NCI-H510A treated with DMSO at 0.1 percent for 48 hours (cell line): ENCODE data around the gene INTS1.

Experiments
- DNase-seq: peaks from one replicate; lab custom pipeline; 2025; lab: John Stamatoyannopoulos, UW

INTS1 gene

GRCh38 chr7:1542841-1543747, 38.9 kb upstream of the INTS1 start:
- no peak for DNase-seq

GRCh38 chr7:1542329-1542728, 38.1 kb upstream of the INTS1 start:
- no peak for DNase-seq

GRCh38 chr7:1541431-1542162, 37.4 kb upstream of the INTS1 start:
- no peak for DNase-seq

- DNase-seq = no peak
Measured at GRCh38 chr7:1540776-1541271, 36.6 kb upstream of the INTS1 start.

GRCh38 chr7:1539882-1540775, 35.9 kb upstream of the INTS1 start:
- DNase-seq = no peak

GRCh38 chr7:1539181-1539881, 35.1 kb upstream of the INTS1 start:
- DNase-seq = no peak

GRCh38 chr7:1538544-1539180, 34.5 kb upstream of the INTS1 start:
- no peak for DNase-seq

GRCh38 chr7:1537535-1538412, 33.6 kb upstream of the INTS1 start:
- DNase-seq = no peak

- DNase-seq = no peak
Measured at GRCh38 chr7:1536743-1537534, 32.8 kb upstream of the INTS1 start.

GRCh38 chr7:1536455-1536742, 32.2 kb upstream of the INTS1 start:
- no peak for DNase-seq

GRCh38 chr7:1535701-1536454, 31.7 kb upstream of the INTS1 start:
- DNase-seq = no peak

- DNase-seq = no peak
Measured at GRCh38 chr7:1535100-1535458, 30.9 kb upstream of the INTS1 start.

- DNase-seq = no peak
Measured at GRCh38 chr7:1534330-1535099, 30.3 kb upstream of the INTS1 start.

- no peak for DNase-seq
Measured at GRCh38 chr7:1533547-1534329, 29.5 kb upstream of the INTS1 start.

- no peak for DNase-seq
Measured at GRCh38 chr7:1533255-1533546, 29.0 kb upstream of the INTS1 start.

- DNase-seq = peak; percentile 38
Measured at GRCh38 chr7:1532456-1533254, 28.5 kb upstream of the INTS1 start.
